ENCODE results near the gene HOXC11. TPM values are rescaled to one million over a fixed set of nuclear protein-coding genes. Genes with fewer than 3 reads are reported as not detected.

The HOXC11 gene
- total and polyA plus RNA-seq, 2 experiments from 2014 or later, result not detected

DNA sequence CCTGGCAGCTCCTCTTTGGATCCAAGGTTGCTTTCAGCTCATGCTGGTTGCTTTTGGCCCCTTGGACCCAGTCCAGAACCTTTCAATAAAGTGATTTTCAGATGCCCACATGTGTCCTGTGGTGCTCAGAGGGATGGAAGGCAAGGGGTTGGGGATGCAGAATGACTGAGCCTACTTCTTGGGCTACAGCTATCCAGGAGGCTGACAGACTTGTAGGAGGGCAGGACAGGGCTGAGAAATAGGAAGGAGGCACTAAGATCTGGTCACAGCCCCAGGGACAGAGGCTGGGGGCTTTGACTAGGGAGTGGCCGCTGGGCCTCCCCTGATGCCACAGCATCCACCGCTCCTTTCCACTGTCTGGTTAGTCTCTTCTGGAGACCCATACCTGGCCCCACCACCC lies 1.2 kb upstream of the HOXC11 start (continued):
- TF ChIP-seq, protein P1, sequence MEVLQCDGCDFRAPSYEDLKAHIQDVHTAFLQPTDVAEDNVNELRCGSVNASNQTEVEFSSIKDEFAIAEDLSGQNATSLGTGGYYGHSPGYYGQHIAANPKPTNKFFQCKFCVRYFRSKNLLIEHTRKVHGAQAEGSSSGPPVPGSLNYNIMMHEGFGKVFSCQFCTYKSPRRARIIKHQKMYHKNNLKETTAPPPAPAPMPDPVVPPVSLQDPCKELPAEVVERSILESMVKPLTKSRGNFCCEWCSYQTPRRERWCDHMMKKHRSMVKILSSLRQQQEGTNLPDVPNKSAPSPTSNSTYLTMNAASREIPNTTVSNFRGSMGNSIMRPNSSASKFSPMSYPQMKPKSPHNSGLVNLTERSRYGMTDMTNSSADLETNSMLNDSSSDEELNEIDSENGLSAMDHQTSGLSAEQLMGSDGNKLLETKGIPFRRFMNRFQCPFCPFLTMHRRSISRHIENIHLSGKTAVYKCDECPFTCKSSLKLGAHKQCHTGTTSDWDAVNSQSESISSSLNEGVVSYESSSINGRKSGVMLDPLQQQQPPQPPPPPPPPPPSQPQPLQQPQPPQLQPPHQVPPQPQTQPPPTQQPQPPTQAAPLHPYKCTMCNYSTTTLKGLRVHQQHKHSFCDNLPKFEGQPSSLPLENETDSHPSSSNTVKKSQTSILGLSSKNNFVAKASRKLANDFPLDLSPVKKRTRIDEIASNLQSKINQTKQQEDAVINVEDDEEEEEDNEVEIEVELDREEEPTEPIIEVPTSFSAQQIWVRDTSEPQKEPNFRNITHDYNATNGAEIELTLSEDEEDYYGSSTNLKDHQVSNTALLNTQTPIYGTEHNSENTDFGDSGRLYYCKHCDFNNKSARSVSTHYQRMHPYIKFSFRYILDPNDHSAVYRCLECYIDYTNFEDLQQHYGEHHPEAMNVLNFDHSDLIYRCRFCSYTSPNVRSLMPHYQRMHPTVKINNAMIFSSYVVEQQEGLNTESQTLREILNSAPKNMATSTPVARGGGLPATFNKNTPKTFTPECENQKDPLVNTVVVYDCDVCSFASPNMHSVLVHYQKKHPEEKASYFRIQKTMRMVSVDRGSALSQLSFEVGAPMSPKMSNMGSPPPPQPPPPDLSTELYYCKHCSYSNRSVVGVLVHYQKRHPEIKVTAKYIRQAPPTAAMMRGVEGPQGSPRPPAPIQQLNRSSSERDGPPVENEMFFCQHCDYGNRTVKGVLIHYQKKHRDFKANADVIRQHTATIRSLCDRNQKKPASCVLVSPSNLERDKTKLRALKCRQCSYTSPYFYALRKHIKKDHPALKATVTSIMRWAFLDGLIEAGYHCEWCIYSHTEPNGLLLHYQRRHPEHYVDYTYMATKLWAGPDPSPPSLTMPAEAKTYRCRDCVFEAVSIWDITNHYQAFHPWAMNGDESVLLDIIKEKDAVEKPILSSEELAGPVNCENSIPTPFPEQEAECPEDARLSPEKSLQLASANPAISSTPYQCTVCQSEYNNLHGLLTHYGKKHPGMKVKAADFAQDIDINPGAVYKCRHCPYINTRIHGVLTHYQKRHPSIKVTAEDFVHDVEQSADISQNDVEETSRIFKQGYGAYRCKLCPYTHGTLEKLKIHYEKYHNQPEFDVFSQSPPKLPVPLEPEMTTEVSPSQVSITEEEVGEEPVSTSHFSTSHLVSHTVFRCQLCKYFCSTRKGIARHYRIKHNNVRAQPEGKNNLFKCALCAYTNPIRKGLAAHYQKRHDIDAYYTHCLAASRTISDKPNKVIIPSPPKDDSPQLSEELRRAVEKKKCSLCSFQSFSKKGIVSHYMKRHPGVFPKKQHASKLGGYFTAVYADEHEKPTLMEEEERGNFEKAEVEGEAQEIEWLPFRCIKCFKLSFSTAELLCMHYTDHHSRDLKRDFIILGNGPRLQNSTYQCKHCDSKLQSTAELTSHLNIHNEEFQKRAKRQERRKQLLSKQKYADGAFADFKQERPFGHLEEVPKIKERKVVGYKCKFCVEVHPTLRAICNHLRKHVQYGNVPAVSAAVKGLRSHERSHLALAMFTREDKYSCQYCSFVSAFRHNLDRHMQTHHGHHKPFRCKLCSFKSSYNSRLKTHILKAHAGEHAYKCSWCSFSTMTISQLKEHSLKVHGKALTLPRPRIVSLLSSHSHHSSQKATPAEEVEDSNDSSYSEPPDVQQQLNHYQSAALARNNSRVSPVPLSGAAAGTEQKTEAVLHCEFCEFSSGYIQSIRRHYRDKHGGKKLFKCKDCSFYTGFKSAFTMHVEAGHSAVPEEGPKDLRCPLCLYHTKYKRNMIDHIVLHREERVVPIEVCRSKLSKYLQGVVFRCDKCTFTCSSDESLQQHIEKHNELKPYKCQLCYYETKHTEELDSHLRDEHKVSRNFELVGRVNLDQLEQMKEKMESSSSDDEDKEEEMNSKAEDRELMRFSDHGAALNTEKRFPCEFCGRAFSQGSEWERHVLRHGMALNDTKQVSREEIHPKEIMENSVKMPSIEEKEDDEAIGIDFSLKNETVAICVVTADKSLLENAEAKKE (CRISPR knock-in tag; IDR thresholded peaks at IDR 0.05), result no peak
- TF ChIP-seq JUNB (IDR thresholded peaks at IDR 0.05; ENCODE audit: unreplicated experiment) (no peak), NANOG (IDR thresholded peaks at IDR 0.05; ENCODE audit: borderline replicate concordance) (no peak), CREB1 (CRISPR knock-in tag; IDR thresholded peaks at IDR 0.05; ENCODE audit: low read depth) (no peak)
- TF ChIP-seq, protein P2, sequence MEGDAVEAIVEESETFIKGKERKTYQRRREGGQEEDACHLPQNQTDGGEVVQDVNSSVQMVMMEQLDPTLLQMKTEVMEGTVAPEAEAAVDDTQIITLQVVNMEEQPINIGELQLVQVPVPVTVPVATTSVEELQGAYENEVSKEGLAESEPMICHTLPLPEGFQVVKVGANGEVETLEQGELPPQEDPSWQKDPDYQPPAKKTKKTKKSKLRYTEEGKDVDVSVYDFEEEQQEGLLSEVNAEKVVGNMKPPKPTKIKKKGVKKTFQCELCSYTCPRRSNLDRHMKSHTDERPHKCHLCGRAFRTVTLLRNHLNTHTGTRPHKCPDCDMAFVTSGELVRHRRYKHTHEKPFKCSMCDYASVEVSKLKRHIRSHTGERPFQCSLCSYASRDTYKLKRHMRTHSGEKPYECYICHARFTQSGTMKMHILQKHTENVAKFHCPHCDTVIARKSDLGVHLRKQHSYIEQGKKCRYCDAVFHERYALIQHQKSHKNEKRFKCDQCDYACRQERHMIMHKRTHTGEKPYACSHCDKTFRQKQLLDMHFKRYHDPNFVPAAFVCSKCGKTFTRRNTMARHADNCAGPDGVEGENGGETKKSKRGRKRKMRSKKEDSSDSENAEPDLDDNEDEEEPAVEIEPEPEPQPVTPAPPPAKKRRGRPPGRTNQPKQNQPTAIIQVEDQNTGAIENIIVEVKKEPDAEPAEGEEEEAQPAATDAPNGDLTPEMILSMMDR (conservative IDR thresholded peaks at IDR 0.05; ENCODE audit: low read depth in 2 of 2), result no peak

DNA sequence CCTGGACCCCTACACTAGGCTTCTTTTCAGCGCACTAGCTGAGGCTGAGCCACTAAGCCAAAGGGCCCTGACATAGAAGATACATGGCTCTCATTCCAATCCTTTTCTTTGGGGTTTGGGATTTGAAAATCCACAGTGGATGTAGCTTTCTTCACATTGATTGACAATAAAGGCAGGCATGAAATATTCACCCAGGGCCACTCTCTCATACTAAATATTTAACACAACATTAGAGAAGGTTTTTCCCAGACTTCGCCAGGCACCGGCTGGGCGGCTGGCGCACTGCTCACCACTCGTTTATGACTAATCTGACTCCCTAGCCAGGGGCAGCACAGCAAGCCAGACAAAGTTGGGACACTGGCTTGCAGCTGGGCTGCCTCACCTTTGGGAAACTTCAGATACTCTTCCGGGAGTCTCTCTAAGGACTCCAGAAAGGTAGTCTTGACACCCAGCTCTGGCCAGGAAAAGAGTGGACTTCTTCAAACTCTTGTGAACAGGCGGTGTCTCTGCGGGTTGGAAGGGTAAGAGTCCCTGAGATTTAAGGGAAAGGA lies 699 bp upstream of the HOXC11 start:
- Histone ChIP-seq H2AFZ (no peak overlapping the region), H3K4me2 (no peak overlapping the region), H3K27me3 (ENCODE audit: insufficient read depth) (peaks cover 100% of the 10 kb centered on the region), H3K79me2 (replicated peaks; ENCODE audit: insufficient read depth) (no peaks in the 10 kb centered on the region), H3K27ac (ENCODE audit: low read depth) (no peak overlapping the region), H3K9me2 (ENCODE audit: insufficient read depth) (no peaks in the 10 kb centered on the region), H3K36me3 (ENCODE audit: insufficient read depth) (no peaks in the 10 kb centered on the region; the same call in 1 of the 2 replicates), H3K4me3 (no peak overlapping the region), H3F3A (replicated peaks; ENCODE audit: low read depth) (peaks cover 28% of the 10 kb centered on the region), H4K20me1 (replicated peaks; ENCODE audit: insufficient read depth) (peaks cover 49% of the 10 kb centered on the region), H3K4me1 (ENCODE audit: insufficient read depth) (peaks cover 16% of the 10 kb centered on the region)
- H3K27me3 Mint-ChIP-seq (ENCODE audit: insufficient read depth, low read depth, poor library complexity), result peaks cover 99% of the 10 kb centered on the region
- ATAC-seq (no peak), DNase-seq (ENCODE audit: low spot score) (no peak)
- TF ChIP-seq, protein P3, sequence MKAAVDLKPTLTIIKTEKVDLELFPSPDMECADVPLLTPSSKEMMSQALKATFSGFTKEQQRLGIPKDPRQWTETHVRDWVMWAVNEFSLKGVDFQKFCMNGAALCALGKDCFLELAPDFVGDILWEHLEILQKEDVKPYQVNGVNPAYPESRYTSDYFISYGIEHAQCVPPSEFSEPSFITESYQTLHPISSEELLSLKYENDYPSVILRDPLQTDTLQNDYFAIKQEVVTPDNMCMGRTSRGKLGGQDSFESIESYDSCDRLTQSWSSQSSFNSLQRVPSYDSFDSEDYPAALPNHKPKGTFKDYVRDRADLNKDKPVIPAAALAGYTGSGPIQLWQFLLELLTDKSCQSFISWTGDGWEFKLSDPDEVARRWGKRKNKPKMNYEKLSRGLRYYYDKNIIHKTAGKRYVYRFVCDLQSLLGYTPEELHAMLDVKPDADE (IDR thresholded peaks at IDR 0.05), result no peak
- TF ChIP-seq CREB1 (CRISPR knock-in tag; IDR thresholded peaks at IDR 0.05; ENCODE audit: low read depth) (no peak), STAT1 (IDR thresholded peaks at IDR 0.05; ENCODE audit: unreplicated experiment) (no peak), ZNF331 (CRISPR knock-in tag; IDR thresholded peaks at IDR 0.05; ENCODE audit: low read depth) (no peak), EZH2 (IDR thresholded peaks at IDR 0.05; ENCODE audit: low read depth, unreplicated experiment) (peak; percentile 77)
- TF ChIP-seq, protein P2 (conservative IDR thresholded peaks at IDR 0.05; ENCODE audit: low read depth in 2 of 2), result no peak
- peaks cover 17% of the 10 kb centered on the region for H3K4me1 Mint-ChIP-seq
- no peaks in the 10 kb centered on the region; the same call in 1 of the 3 replicates for H3K9me3 Mint-ChIP-seq
- H3K4me3 Mint-ChIP-seq, result no peak overlapping the region; the same call in 2 of the 3 replicates
- no peaks in the 10 kb centered on the region for H3K36me3 Mint-ChIP-seq (ENCODE audit: low read depth)
- no peak overlapping the region for H3K27ac Mint-ChIP-seq

Data from GM23338 (cell line).